NCI-H2081 treated with DMSO at 0.1 percent for 48 hours (cell line): ENCODE data around the gene FAM78A.

Experiments
- DNase-seq: peaks from one replicate; lab custom pipeline; 2025; lab: John Stamatoyannopoulos, UW

The FAM78A gene

DNA sequence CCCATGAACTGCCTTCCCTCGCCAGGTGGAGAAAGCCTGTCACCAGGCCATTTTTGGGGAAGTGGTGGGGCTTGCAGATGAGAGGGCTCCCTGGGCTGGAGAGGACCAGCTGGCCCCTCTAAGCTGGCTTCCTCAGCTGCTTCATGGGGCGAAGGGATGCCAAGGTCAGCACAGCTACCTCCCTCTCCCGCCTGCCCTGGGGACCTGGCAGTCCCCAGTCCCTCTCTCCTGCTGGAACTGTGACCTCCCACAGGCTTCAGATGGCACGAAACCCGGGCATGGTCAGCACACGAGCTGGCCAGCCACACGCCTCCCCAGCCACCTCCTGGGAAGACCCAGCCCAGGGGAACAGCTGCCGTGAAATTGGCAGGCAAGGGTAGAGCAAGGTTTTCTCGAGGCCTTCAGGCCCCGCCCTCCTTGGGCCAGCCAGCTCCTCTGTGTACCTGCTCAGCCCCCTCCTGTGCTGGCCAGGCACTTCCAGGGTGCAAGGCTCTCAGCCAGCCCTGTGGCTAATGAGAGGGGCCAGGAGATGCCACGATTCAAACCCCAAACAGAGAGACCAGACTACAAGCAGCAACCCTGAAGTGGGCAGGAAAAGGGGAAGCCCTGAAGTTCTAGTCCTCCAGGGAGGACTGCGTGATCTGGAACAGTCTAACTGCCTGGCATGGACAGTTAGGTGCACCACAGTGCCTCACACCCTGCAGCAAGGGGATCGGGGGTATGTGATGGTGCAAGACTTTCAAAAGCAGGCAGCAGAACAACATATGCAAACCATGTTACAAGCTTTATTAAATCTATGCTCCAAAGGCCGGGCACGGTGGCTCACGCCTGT, 26.1 kb upstream of the FAM78A start:
- DNase-seq, result no peak

DNA sequence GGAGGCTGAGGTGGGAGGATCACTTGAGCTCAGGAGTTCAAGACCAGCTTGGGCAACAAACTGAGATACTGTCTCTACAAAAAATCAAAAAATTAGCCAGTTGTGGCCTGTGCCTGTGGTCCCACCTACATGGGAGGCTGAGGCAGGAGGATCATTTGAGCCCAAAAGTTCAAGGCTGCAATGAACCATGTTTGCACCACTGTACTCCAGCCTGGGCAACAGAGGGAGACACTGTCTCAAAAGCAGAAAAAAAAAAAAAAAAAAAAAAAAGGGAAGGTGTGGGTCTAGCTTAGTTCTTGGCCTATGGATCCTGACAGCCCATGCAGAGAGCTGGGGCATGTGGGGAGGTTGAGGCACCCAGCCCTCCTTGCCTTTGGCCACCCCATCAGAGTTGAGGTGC, 24.1 kb upstream of the FAM78A start:
- DNase-seq, result no peak

DNA sequence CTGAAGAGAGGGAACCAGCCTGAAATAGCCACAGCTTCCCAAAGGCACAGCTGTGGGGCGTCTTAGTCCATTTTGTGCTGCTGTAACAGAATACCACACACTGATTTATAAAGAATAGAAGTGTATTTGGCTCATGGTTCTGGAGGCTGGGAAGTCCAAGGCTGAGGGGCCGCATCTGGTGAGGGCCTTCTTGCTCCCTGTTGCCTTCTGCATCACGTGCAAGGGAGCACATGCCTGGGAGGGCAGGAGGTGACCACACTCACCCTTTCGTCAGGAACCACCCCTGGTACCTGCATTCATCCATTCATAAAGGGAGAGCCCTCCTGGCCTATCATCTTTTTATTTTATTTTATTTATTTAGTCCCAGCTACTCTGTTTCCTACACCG, 23.6 kb upstream of the FAM78A start:
- no peak for DNase-seq

GRCh38 chr9:131299346-131299960, 23.1 kb upstream of the FAM78A start:
- DNase-seq, result no peak

DNA sequence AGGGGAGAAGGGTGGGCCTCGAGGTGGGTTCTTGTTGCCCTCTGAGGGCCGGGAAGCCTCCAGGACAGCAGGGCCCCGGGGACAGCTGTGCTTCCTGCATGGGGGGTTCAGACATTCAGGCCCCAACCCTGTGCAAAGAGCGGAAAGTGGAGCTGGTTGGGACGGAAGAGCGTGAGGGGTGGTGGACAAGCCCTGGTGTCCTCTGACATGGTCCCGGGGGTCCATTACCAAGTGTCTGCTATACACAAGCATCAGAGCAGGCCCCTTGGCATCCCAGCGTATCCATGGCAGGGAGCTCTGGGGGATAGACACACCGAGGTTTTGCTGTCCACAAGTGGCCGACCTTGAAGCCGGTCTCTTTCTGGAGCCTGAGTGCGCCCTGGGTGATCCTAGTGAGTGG, 22.5 kb upstream of the FAM78A start:
- DNase-seq, result no peak

DNA sequence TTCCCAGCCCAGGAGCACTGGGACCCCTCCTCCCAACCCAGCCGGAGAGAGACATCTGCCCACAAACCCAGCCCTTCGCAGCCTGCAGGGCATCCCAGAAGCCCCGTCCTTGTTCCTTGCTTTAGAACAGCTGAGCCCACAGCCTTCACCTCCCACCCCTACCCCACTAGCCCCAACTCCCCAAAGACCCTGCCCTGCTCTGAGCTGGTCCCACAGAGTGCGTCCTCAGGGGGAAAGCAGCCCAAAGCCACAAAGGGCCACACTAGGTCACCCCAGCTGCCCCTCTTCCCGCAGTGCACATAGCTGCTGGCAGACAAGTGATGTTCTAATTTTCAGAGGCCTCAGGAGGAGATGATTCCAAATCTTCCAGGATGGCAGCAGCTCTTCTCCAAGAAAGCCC, 22.0 kb upstream of the FAM78A start:
- no peak for DNase-seq

DNA sequence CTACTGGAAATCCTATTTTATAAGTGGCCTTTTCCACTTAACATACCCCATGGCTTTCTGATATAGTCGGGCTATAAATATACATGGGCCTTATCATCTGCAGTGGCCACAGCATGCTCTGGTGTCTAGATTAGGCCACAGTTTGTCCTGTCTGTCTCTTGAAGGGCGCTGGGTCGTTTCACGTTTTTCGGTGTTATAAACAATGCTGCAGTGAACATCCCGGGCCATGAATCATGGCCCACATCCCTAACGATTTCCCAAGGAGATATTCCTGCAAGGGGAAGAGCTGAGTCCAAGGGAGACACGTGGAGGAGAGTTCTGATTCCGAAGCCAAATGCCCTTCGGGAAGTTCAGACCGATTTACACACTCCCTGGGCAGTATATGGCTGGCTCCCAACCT, 21.6 kb upstream of the FAM78A start:
- no peak for DNase-seq

DNA sequence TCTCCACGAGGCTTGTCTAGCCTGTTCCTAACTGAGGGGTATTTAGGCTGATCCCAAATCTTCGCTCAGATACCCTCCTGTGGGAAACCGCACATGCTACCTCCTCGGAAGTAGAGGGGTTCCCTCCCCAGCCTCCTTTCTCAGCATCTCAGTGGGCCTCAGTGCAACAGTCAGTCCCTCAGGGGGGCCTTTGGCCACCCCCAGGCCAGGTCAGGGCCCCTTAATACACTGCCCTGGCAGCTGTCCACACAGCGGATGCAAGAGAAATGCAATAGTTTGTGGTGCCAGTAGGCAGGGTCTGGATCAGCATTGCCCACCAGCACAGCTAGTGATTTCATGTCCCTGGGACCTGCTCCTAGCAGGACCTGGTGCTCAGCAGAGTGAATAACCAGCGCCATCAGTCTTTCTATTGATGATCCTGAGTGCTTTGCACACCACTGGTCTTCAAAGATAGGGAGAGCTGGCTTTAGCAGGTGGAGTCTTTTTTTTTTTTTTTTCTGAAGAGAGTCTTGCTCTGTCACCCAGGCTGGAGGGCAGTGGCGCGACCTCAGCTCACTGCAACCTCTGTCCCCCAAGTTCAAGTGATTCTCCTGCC, 20.7 kb upstream of the FAM78A start:
- DNase-seq, result no peak

- no peak for DNase-seq
These were observed 20.1 kb upstream of the FAM78A start for GRCh38 chr9:131296460-131296859.

GRCh38 chr9:131292937-131293336, 16.6 kb upstream of the FAM78A start:
- DNase-seq, result no peak

DNA sequence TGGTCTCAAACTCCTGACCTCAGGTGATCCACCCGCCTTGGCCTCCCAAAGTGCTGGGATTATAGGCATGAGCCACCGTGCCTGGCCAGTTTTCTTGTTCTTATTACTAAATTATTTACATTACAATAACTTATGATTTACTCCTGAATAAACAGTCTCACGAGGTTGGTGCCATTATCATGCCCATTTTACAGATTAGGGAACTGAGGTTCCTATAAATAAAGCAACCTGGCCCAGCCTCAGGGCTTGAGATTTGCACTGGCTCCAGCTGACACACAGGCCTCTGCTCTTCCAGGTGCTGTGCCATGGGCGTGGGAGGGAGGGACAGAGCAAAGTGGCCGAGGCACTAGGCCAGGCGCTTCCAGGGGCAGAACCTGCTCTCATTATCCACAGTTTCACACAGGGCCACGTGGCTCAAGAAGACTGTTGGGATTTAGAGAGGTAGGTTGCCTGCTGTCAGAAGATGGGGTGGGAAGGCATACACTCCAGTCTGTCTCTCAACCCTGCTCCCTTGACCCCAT, 15.5 kb upstream of the FAM78A start:
- no peak for DNase-seq

DNA sequence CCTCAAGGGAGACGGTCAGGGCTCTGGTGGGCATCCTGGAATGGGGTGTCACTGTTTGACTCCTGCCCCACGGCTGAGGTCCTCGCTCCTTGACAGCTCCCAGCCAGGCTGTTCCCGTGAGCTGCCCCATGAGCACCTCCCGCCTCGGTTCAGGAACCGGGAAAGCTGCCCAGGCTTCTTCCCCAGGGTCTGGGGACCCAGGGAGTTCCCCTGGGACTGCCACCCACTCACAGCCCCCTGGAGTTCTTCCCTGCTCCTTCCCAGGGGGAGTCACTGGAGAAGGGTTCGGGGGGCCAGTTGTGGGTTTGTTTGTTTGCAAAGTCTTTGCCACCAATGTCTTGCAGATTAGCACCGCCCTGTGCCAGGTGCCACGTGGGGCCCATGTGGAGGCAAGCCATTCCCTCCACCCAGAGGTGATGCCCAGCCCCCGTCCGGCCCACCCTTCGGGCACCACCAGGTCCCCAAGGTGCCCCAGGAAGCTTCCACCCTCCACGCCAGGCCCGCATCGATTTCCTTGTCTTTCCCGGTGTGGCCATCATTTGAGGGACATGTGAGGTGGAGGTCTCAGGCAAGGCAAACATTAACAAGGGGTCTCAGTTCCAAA, 14.6 kb upstream of the FAM78A start:
- no peak for DNase-seq

GRCh38 chr9:131290036-131290766, 13.9 kb upstream of the FAM78A start:
- DNase-seq, result no peak

DNA sequence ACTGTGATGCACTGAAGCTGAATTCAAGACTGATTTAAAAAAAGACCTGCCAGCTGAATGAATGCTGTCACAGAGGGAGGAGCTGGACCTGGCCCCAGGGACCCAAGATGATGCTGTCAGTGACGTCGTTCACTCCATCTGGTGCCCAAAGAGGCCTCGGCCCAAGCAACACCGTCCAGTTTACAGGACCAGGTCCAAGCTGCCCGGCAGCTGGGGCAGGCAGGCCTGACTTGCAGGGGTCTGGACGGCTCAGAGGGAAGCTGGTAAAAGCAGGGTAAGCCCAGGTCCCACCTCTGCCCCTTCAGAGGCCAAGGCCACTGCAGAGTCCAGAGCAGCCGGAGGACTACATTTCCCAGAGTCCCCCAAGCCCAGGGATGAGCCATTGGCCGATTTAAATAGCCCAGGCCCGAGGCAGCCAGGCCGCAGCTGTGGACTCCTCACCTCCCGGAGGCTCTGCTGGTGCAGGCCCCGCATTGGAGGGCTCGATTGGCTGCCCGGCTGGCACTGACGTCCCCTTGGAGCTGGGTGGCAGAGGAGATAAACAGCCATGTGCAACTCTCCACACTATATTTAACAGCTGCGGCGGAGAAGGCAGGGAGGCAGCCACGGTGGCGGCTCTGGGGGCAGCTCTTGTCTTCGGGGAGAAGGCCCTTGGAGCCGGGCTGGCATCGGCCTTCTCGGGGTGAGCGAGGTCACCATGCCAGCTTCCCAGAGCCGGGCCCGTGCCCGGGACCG, 13.2 kb upstream of the FAM78A start, which contains the start of gene PLPP7:
Gene PLPP7 (plus strand): TSS at position 423 of the 735 bp plus-strand sequence. CDS start 275 bp downstream, at position 698.
- DNase-seq, result no peak

GRCh38 chr9:131288217-131288616, 11.9 kb upstream of the FAM78A start:
- DNase-seq, result no peak

GRCh38 chr9:131287359-131287758, 11.0 kb upstream of the FAM78A start:
- DNase-seq, result no peak

- no peak for DNase-seq
These were observed 8.5 kb upstream of the FAM78A start for GRCh38 chr9:131284856-131285255.

DNA sequence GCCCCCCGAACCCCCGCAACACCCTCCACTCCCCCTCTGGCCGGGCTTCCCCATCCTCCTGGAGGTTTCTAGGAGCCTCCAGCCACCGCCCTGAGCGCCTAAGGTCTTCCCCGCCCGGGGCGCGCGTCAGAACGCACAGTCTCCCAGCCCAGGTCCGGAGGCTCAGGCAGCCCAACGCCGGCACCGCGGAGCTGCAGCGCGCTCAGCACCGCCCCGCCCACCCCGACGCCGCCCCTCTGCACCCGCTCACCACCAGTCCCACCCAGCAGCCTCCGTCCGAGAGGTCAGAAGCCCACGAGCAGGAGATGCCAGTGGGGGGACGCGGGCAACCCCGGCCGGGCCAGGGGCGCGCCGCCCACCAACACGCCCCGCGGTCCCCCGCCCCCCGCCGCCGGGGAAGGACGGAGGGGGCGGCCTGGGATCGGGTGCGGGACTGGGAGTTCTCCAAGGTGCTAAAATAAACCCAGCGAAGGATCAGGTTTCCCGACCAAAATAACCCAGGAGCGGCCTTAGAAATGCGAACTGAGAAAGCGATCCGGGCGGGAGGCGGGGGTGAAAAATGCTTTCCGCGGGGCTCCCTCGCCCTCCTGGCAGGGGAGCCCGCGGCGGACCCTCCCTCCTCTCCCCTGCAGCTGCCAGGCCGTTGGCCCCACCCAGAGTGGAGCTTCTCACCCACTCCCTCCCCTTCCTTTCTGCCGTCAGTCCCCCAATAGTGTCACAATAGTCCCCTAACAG, 6.5 kb upstream of the FAM78A start:
- DNase-seq, result no peak

- no peak for DNase-seq
These were observed 5.9 kb upstream of the FAM78A start for GRCh38 chr9:131282175-131282574.
